Limb (tissue), 2 donors: ENCODE data around the gene MRPS22.

Experiments used
- DNase-seq, 2 donors: peaks; one replicate each; pipeline ENCODE4 v3.0.0-alpha.2; 2016; ENCODE audit errors: extremely low spot score in 2 of 2

MRPS22 gene

DNA sequence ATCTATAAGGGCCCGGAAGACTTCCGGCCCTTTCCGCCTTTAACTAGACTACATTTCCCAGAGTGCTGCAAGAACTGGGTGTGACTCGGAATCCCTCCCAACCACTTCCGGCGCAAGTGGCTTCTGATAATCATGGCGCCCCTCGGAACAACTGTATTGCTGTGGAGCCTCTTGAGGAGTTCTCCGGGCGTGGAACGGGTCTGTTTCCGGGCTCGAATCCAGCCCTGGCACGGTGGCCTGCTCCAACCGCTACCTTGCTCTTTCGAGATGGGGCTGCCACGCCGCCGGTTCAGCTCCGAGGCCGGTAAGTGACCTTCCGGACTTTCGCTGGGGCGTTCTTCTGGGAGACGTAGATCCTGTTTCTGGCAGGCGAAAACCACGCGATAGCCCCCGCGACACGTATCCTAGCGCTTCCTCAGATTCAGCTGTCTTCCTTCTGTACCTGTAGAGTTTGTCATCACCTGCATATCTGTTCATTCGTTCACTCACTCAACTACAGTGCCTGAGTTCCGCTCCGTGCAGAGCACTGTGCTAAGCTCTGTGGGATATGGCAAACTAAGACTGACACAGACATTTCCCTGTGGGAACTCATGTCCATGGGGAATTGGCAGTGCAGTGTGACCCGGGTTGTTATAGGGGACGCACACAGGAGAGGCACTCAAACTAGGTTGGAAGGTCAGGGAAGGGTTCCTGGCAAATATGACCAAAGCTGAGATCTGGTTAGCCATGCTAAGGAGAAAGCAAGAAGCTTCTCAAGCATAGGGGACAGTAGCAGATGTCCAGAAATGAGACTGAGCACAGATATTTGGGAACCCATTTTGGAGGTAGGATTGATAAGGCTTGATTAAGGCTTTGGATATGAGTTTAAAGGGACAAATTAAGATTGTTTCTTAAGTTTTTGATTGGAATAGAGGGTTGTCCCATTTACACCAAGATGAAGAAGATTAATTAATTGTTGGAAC is at the start of gene MRPS22:
Gene MRPS22 (plus strand): TSS at position 126 of the 962 bp plus-strand sequence. CDS start 7 bp downstream, at position 133.
- DNase-seq: peak; percentile 83 to 91

DNA sequence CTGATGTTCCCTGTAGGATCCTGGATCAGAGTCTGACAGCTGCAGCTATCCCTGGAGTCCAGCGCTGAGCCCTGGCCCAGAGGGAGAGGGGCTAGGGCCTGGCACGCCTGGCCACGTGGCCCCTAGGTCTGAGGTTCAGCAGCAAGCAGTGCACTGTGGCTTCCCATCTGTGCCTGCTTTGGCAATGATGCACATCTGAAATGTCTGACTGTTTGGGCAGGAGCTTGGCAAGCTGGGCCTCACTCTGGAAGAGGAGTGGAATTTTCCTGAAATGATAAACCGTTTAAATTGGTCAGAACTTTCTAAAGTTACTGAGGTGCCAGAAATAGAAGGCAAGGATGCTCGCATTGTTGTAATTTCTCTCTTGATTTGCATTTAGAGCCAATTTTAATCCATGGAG is 48.8 kb upstream of the MRPS22 start:
- no peak for DNase-seq

DNA sequence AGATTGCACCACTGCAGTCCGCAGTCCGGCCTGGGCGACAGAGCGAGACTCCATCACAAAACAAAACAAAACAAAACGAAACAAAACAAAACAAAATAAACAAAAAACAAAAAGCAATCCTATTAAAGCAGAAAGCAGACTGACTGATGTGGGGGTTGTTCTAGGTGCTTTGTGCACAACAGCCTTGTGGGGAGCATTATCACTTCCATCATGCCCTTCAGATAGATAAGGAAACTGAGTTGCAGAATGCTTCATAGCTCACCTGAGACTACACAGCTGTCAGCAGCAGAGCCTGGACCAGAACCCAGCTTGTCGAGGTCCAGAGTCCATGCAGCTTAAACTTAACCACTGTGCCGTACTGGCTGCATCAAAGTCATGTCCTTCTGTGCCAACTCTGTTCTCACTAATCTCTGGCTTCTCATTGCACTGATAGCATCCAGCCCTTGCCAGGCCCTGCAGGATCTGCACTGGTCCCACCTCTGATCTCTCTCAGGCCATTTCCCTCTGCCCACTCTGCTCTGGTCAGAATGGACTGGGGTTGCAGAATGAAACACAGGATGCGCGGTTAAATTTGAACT is 47.6 kb upstream of the MRPS22 start:
- DNase-seq: no peak

DNA sequence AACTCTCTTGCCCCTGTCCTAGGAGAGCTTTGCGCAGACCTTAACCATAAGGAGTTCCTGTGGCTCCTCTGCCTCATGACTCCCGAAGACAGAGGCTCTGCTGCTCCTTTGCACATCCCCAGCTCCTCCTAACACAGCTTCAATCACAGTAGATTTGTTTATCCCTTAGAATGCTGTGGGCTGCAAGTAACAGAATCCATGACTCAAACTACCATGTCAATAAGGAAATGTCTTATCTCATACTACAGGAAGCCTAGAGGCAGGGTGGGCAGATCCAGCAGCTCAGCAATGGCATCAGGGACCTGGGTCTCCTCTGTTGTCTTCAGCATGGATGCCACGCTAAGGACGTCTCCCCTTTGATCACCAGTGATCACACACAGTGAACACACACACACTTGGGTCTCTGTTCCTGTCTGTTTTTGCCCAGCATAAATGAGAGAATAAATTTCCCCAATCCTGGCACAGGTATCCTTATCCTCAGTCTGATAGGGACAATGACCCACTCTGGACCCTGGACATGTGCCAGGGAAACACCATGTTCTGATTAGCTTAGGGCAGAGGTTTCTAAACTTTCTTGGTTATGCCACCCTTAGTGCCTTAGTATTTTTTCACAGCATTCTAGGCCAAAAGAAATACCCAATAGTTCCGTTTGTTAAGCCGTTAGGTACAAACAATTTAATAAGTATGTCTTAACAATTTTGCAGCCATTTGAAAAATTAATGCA is 46.1 kb upstream of the MRPS22 start:
- DNase-seq: no peak

DNA sequence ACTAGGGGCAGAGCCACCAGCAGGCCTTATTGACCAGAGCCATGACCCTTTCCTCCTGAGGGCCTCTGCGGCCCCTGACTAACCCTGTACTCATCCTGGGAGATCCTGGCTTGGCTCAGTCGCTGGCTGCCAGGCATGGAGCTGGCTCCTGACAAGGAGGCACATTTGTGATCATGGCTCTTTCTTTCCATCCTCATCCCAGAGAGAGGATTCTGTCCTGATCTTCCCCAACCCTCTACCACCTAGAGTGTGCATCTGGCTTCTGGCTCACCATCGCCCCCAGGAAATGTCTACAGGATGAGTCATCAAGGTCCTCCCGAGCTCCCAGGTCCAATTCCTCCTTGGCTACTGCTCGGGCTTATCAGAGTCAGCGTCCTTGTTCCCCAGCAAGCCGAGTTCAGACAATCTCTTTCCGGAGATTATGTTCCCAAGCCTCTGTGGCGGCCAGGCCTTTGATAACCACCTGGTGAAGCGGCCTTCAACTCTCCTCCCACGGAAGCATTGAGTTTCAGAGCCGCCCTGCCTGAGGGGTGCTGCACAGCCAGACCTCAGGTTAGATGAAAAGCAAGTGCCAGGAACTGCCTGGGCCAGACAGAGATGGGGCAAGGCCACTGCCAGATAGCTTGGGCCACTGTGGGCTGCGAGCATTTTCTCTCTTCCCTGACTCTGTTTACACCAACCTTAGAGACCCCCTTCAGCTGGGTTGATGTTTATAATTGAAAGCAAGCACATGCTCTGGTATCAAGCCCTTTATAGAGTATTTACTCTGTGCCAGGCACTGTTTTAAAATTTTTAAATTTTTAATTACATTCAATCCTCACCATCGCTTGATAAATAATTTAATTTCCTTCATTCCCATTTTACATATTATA is 44.3 kb upstream of the MRPS22 start:
- no peak for DNase-seq

DNA sequence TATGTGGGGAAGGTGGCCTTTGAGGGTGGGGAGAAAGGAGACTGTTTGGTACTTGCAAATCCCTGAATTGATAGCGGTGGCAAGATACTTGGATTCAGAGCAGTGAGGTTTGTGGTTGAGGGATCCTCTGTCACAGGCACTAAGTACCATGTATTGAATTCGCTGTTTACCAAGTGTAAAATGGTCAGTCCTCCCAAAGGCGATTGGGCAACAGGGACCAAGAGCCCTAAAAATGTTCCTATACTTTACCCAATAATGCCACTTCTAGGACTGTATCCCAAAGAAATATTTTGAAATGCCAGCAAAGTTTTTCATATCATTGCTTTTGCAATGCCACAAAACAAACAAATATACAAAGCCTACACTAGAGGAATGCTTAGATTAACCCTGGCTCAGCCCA is 43.4 kb upstream of the MRPS22 start:
- no peak for DNase-seq

DNA sequence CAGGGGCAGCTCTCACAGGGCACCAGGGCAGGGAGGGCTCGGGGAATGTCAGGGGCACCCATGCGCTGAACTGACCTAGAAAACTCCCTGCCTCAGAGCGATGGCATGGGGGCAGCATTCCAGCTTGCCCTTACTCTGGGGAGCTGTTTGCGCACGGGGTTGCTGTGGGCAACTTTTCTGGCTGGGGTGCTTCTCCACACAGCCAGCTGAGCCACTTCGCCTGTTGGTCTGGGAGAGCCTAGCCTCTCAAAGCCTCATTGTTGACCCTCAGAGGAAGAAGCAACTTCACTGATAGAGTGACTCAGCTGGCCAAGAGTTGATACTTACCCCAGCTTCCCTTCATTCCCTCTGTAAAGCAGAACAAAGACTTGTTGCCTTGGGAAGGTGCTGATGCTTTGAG is 42.6 kb upstream of the MRPS22 start:
- no peak for DNase-seq

DNA sequence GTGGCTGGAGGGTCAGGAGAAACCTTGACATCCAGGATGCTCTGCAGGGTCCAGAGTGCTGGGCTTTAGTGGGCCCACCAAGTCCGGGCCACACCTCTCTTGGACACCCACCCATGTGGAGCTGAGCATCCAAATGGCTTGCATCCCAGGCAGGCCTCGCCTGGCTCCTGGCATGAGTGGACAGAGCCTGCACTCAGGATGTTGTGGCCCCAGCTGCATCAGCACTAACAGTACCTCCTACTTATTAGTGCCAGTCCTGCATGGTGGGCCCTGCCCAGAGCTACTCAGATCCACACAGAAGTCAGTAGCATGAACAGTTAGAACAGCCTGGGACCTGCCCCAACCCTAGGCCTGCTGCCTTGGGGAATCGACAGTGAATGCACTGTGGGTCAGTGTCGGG is 42.2 kb upstream of the MRPS22 start:
- DNase-seq: no peak

DNA sequence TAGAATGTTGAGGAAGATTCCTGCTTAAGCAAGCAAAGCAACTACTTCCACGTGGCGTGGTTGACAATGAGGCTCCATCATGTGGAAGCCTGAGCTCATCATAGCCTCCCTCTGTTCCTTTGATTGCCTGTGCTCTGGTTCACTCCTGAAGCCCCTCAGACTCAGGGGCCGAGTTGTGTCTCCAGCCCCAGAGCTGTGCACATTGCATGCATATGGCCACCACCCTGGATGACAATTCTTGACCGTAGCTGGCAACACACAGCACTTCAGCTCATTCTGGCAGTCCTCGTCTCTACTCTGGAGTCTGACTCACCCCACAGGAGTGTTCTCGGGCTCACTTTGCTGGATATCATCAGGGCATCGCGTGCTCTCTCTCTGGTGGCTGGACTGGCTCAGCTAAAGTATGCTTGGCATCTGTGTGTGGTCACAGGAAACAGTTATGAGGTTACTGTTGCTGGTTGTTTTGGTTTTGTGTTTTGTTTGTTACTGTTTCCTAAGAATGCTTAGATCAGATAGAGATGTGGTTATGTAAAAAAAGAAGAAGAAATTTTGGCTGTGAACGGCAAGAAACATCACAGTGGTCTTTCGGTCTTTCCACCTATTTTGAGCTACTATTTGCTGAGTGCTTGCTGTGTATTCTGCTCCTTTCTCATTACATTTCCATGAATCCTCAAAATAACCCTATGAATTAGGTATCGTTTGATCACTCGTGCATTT is 41.6 kb upstream of the MRPS22 start:
- no peak for DNase-seq

DNA sequence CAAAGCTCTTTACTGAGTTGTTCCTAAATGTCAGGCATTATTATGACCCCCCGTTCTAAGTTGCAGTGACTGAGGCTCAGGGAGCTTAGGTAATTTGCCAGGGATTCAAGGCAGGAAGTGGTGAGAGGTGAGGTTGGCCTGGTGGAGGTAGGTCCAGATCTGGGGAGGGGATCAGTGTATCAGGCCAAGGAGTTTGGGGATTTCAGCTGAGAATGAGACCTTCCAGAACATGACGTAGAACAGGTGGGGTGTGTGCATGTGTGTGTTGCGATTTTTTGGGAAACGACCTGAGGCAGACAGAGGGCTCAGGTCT is 41.1 kb upstream of the MRPS22 start:
- no peak for DNase-seq

DNA sequence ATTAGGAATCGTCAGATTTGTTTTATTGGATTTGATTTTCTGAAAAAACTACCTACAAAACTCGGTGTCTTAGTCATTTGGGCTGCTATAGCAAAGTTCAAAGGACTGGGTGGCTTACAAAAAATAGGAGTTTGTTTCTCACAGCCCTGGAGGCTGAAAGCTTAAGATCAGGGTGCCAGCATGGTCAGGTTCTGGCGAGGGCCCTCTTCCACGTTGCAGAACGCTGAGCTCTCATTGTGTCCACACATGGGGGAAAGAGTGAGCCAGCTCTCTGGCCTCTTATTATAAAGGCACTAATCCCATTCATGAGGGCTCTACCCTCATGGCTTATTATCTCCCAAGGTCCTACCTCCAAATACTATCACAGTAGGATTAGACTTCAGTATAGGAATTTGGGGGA is 40.6 kb upstream of the MRPS22 start:
- no peak for DNase-seq

DNA sequence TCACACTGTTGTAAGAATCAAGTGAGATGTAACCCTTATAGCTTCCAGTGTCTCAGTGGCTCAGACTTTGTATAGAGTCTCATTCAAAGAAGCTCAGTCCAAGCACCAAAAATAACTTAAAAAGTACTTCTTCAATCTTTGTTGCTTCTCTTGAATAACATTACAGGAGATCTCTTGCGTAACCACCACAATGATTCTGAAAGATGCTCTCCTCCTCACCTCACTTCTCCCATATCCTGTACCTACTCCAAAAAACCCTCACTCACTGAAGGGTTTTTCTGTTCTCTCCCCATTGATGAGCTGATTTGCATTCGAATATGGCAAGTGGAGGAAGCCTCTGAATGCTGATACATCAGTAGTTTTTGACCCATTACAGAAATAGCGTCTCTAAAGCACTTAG is 39.4 kb upstream of the MRPS22 start:
- DNase-seq: no peak

DNA sequence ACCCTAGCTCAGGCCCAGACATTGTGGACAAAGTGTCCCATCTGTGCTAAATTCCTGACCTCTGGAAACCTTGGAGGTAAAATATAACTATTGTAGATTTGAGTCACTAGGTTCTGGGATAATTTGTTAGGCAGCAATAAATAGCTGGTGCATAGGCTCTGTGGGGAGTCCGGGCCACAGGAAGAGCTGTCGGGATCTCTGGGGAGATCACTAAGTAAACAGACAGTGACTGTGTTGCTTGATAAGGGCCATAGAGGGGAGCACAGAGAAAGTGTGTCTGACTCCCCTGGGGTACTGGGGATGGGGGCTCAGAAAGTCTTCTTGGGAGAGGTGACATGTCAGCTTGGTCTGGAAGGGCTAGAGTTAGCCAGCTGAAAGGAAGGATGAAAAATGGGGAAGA is 37.7 kb upstream of the MRPS22 start:
- no peak for DNase-seq

DNA sequence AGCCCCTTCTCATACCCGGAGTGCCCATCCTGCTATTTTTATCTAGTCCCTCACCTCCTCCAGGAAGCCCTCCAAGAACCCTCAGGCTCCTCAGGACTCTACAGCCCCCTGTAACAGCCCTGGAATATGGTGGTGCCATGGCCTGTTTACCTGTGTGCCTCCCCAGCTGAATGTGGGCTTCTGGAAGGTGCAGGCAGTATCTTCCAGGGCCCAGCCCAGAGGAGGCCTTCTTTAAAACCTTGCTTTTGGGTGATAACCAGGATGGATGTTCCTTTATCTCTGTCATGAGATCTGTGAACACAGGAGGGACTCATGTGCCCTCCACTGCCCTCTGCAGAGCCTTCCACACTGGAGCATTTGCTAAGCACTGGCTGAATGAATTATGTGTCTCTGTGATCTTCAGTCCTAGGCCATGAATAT is 36.7 kb upstream of the MRPS22 start:
- DNase-seq: no peak

DNA sequence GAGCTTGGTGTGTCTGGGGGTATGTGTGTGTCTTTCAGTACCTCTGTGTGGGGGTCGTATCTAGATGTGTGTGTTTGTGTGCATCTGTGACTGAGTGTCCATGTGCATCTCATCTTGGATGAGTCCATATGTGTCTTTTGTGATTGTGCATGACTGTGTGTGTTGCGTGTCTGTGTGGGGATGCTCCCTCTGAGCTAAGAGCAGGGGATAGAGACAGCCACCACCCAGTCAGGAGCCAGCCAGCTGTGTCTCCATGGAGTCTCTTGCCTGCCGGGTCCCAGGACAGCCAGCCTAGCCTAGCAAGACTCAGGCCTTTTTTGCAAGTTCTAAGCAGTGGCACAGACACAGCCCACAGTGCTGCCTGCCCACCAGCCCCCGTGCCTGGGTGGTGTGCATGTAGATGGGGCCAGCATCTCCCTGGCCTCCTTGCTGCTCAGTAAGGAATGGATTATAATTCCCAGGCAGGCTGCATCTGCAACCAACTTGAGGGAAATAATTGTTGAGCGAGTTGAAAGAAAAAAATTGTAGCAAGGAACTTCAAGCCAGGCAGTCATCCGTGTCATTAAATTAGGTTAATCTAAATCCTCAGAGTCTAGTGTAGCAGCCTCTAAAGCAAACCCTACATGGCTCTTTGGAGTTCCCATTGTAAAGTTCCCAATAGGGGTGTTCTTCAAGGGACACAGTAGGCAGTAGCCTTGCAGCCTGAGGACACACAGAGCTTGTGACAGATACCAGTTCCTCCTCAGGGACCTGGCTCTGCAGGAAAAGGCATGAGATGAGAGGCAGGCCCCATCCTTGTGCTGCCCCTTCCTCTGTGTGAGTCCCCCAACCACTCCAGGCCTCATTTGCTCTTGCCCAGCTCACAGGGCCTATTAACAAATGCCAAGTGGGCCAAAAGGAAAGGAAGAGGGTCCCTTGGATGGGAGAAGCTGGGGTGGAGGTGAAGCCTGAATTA is 35.9 kb upstream of the MRPS22 start:
- DNase-seq: no peak

DNA sequence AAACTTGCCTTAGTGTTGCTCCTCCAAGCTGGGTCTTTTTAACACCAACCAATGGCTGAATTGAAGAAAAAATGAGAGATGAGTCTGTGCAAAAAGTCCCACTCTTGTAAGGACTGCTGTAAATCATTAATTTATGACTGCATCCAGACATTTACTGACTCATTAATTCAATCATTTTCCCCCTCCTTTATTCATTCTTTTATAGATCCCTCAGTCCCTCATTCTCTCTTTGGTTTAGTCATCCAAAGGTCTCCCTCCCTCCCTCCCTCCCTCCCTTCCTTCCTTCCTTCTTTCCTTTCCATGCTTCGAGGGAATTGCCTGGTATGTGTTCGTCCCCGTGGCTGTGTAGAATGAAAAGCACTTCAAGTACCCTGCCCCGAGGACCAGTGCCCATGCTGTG is 35.3 kb upstream of the MRPS22 start:
- no peak for DNase-seq

DNA sequence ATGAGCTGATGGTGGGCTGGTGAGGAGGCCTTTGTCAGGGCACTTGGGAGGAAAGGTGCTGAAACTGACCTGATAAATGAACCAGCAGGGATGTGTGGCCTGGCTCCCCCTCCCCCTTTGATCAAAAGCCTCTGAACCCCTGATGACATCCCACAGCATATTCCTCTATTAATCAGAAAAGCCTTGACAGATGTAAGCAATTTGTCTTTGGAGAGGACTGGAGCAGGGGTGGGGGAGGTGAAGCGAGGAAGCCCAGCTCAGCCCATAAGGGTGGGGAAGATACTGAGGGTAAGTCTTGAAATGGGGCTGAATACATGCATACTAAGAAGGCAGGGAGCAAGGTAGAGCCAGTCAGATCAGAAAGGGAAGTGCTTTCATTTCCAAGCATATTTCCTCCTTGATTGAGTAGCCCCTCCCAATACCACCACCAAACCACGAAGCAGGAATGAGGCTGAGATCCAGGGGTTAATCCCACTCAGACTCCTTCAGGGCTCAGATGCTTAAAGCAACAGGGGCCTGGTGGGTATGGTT is 34.7 kb upstream of the MRPS22 start:
- DNase-seq: no peak

DNA sequence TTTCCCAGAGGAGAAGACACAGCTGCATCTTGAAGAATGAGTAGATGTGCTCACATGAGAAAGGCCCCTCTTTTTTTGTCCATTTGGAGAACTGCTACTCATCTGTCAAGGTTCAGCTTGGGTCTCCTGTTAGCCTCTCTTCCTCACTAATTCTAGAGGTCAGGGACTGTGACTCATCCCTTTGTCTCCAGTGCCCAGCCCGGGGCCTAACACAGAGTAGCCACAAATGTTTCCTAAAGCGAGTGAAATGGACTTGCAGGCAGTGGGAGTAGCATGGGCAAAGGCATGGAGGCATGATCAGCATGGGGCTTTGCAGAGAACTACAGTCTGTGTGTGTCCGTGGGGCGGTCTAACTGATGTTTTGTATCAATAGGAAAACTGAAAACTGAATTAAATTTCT is 33.9 kb upstream of the MRPS22 start:
- no peak for DNase-seq

DNA sequence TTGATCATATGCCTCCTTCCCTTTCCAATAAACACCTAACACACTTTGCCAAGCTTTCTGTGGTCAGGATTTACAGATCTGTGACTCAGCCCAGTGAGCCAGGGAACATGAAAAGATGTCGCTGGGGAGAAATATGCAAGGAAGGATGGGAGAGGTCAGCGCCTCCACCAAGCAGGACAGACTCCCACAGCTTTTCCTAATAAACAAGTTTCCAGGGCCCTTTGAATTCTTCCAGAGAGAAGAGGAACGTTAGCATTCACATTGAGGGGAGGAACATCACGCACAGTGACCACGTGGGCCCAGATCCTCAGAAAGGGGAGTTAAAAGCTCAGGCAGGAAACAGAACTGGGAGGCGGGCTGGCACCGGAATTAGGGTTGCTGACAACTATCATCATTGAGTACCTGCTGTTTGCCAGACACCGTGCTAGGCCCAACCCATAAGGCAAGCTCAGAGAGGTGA is 33.3 kb upstream of the MRPS22 start:
- no peak for DNase-seq
